Ammon's horn (tissue), 1 donor: ENCODE measurements around the gene THAP8.

Experiments used
- DNase-seq: peaks from one replicate; pipeline ENCODE4 v3.0.0-alpha.2; 2016; ENCODE audit warnings: low spot score

THAP8 gene

DNA sequence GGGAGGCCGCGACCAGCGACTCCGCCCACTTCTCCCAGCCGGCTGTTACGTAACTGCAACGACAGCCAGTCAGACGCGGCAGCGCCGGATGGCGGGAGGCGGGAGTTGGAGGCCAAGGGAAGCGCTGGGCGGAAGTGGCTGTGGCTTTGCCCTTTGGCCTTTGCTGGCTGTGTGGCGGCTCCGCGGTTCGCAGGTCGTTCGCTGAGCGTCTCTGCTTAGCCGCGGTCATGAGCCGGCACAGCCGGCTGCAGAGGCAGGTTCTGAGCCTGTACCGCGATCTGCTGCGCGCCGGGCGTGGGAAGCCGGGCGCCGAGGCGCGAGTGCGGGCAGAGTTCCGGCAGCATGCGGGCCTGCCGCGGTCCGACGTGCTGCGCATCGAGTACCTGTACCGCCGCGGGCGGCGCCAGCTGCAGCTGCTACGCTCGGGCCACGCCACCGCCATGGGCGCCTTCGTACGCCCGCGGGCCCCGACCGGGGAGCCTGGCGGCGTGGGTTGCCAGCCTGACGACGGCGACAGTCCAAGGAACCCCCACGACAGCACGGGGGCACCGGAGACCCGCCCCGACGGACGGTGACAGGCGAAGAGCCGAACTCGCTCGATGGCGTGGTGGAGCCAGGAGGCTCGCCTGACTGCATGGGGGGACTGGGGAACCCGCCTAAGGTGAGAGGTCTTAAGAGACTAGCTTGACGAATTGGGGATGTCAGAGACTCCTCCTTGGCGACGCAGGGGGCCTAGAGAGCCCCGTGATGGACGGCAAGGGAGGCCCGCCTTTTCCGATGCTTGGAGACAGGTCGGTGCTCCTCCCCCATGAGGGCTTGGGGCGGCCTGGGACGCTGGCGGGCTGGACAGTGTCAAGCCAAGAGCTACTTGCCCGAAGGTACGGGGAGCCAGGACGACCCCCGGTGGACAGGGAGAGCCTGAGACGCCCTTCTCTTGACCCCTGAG lies 58.8 kb downstream of the THAP8 start, which contains the start of gene SDHAF1:
Gene SDHAF1, plus strand, starts transcription at position 141 of the 946 bp plus-strand sequence. Its CDS starts 87 bp downstream, at position 228.
- peak; percentile 99 for DNase-seq

- DNase-seq = no peak
Measured at GRCh38 chr19:35993923-35994598, 60.0 kb downstream of the THAP8 start.

- no peak for DNase-seq
Measured at GRCh38 chr19:35992907-35993765, 60.9 kb downstream of the THAP8 start.

GRCh38 chr19:35991731-35992450 lies 62.2 kb downstream of the THAP8 start:
- DNase-seq = no peak

DNA sequence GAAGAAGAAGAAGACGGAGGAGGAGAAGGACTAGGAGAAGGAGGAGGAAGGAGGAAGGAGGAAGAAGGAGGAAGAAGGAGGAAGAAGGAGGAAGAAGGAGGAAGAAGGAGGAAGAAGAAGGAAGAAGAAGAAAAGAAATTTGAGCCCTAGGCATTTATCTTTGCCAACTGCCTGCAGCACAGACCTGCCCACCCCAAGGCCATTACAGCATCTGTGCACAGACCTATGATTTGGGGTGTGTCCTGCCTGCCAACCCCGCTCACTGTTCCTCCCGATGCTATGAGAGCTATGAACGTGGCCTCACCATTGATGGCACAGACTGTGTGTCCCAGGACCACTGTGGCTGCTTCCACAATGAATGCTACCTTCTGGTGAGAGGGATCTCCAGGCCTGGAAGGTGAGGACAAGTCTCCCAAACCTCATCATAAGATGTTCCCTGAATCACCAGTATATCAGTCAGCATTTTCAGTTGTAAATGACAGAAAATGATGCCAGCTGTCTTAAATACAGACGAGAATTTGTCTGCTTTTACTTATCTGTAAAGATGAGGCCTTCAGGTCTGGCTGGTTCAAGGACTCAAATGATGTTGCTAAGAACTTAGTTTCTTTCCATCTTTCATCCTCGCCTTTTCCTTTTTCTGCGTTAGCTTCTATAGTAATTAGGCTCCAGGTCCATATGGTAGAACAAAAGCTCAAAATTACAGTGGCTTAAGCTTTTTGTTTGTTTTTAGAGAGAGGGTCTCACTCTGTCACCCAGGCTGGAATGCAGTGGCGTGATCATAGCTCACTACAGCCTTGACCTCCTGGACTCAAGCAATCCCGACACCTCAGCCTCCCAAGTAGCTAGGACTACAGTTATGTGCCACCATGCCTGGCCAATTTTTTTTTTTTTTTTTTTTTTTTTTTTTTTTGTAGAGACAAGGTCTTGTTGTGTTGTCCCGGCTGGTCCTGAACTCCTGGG lies 63.0 kb downstream of the THAP8 start:
- DNase-seq = no peak

DNA sequence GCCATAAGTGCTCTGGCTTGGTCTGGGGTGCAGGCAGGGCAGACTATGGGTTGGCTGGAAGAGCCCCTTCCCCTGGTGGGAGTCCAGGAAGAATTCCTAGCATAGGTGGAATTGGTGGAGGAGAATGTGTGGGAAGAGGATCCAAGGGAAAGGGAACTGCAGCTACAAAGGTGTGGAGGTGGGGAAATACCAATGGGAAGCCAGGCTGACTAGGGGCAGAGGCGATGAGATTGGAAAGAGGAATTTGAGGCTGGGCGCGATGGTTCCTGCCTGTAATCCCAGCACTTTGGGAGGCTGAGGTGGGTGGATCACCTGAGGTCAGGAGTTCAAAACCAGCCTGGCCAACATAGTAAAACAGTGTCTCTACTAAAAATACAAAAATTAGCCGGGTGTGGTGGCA lies 63.9 kb downstream of the THAP8 start:
- DNase-seq = no peak

DNA sequence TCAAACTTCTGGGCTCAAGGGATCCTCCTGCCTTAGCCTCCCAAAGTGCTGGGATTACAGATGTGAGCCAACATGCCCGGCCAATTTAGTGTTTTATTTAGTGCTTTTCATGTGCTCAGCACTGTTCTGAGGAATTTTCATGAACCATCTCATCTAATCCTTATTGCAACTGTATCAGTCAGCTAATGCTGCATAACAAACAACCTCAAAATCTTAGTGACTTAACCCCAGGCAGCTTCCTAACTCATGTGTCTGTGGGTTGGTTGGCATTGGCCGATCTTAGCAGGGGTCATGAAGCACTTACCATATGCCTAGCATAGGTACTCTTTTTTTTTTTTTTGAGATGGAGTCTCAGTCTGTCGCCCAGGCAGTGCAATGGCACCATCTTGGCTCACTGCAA lies 65.3 kb downstream of the THAP8 start:
- no peak for DNase-seq

- DNase-seq = no peak
Measured at GRCh38 chr19:35987571-35987896, 66.6 kb downstream of the THAP8 start.

DNA sequence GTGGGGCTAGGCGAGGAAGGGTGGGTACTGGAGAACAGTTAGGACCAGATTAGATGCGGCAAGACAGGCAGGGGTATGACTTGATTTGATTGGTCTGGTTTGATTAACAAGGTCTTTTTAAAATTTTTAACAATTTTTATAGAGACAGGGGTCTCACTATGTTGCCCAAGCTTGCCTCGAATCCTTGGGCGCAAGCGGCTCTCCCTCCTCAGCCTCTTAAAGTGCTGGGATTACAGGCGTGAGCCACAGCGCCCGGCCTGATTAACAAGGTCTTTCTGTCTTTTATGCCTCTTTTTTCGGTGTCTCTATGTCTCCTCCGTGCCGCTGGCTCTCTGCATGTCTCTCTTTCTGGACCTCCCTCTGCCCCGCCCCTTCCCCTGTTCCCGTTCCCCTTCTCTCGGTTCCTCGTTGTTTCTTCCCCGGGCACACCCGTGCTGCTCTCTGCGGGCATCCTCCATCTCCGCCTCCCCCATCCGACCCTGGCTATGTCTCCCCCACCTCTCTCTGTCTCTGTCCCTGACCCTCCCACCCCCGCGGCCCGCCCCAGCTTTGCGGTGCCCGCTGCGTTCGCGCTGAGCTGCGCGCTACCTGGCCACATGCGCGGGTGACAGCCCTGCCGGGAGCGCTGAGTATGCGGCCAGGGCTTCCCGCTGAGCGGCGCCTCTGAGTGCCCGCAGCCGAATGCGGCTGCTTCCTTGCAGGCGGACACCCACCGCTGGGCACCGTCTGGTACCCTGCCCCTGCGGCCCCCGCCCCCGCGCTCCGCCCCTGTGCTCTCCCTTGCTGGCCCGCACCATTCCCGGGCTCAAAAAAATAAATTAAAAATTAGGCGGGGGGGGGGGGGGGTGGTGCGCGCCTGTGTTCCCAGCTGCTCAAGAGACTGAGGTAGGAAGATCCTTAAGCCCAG lies 67.2 kb downstream of the THAP8 start:
- peak; percentile 55 for DNase-seq

GRCh38 chr19:35986111-35986510 lies 68.0 kb downstream of the THAP8 start:
- DNase-seq = no peak
